GM18519 (cell line): ENCODE data around the gene APIP.
"Not testable (repeated sequence)": the region's sequence is repeated elsewhere in the genome, so short reads cannot be mapped to it uniquely, and the experiment has no call there.

Source experiments
- ATAC-seq: cut with Tn5 transposase; IDR thresholded peaks from one replicate; pipeline ENCODE4 v1.9.1; 2021; ENCODE audit warnings: mild to moderate bottlenecking, moderate library complexity; ENCODE audit not compliant: unreplicated experiment, low FRiP score

Gene APIP

DNA sequence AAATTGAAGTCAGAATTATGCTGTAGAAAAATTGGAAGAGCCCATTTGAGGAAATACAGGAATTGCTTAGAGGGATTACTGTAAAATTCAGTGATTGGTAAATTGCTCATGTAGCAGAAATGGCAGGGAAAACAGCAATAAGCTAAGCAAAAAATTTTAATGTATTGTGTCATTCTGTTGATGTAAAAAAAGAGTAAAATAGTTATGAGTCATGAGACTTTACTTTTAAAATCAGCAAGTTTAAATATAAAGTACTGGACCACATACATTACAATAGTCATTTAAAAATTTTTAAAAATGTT, 10.6 kb upstream of the APIP start:
- ATAC-seq, result no peak

DNA sequence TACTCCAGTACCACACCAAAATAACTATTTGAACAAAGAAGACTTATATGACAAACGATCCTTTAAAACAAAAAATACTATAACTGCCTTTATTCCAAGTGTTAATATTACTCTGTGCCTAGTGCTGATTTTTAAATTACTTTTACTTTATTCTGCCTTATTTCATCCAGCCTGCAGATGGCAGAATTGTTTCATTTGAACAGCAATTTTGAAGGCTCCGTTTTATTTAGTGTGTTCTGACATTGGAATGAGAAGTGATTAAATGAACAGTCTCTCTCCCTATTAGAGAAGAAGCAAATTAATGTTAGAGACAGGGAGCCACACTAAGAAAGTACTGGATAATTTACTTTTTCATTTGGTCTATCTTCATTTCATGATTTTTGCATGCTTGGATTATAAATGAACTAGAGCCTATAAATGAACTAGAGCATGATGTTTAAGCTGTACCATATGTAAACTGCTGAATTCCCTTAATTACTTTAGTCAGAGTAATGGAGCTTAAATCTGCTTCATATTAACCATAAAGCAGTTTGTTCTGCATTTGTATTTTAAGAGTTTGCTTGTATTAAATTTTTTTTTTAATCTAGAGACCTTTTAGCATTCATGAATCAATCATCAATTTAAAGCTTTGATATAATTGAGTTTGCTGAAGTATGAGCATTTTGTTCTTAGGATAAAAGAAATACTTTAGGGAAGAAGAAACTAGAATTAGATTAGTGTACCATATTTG, 10.1 kb upstream of the APIP start:
- ATAC-seq, result no peak

DNA sequence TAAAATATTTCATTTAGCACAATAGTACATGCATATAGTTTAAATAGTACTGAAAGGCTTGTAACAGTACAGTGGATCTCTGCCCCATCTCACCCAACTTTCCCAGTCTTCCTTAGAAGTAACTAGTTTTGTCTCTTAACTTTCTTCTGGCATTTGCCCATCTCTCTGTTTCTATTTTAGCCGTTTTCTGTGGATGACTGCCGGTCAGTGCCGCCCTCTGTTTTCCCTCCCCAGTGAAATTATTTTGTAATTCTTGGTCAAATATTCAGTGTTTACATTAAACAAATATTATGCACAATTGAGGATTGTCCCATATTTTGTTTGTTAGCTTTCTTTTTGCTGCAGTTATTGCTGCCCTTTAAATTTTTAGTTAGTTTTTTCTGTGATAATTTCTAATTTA, 8.5 kb upstream of the APIP start:
- ATAC-seq, result no peak

DNA sequence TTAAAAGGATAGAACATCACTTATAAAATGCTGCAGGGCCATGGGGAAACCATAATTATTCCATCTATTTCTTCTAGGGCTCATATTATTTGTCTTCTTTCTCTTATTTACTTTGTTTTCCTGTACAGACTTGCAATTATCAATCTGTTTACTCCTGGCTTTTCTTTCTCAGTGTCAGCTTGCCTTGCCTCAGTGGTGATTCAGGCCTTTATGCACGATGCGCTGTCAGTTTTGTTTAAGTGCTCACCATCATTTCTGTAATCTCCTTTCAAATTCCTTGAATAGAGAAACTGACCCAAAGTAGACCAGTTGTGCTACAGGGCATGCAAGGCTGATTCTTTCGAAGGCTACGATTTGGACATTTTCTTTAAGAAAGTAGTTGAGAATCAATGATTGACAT, 5.0 kb upstream of the APIP start:
- no peak for ATAC-seq

- no peak for ATAC-seq
Measured at GRCh38 chr11:34916843-34917770, 928 bp upstream of the APIP start.

DNA sequence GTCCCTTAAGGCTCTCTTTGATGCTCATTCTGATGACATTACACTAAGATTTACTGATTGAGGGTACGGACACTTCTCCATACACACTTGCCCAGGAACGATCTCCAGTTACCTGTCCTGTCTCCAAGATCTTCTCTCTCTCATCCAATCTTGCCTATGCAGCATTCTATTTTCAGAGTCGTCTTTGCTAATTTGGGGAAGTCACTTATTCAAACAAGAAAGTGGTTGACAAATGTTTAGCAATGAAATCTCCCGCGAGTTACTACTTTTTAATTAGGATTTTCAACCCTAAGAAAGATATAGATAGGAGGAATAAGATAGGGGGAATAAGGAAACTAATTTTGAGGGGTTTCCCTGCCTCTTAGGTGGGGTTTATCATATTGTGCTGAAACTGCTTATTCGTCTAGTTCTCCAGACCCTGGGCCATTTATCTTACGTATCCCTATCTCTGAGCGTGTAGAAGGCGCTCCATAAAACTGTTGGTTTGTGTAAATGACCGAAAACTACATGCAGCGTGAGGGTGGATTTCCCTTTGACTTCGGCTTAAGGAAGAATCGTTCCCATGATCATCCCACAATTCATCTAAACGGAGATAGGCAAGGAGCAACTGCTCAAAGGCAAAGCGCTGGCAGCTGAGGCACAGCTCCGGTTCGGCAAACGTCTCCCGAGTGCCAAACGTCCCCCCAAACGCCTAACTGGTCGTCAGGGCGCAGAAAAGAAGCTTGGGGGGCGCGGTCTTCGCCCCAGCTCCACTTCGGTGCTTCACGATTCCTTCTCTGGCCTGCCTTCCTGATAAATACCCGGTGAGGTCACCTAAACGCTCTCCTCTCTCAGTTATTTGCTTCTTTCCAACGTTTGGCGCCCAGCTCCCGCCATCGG, 804 bp downstream of the APIP start:
- ATAC-seq, result no peak

DNA sequence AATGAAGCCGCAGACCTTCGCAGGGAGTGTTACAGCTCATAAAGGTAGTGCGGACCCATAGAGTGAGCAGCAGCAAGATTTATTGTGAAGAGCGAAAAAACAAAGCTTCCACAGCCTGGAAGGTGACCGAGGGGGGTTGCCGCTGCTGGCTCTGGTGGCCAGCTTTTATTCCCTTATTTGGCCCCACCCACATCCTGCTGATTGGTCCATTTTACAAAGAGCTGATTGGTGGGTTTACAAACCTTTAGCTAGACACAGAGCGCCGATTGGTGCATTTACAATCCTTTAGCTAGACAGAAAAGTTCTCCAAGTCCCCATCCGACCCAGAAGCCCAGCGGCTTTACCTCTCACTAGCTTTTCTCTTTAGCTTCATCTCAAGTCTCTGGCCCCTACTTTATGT, 2.6 kb downstream of the APIP start:
- not testable (repeated sequence) for ATAC-seq

- ATAC-seq, result no peak
Measured at GRCh38 chr11:34911676-34912075, 4.5 kb downstream of the APIP start.

DNA sequence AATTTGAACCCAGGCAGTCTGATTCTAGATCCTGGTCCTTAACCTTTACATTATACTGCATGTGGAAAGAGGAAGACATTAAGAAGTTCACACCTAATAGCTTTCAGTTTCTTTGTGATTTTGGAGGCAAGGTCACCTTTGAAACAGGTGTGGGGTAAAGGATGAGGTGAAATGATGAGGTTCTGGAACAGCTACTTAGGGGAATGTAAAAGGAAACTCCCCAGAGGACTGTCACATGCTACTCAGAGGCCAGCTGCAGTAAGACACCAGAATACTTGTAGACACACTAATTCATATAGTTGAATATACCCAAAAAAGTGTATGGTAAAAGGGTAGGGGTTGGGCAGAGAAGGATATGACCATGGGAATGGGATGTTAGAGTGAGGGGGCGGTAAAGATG, 5.4 kb downstream of the APIP start:
- ATAC-seq, result no peak

DNA sequence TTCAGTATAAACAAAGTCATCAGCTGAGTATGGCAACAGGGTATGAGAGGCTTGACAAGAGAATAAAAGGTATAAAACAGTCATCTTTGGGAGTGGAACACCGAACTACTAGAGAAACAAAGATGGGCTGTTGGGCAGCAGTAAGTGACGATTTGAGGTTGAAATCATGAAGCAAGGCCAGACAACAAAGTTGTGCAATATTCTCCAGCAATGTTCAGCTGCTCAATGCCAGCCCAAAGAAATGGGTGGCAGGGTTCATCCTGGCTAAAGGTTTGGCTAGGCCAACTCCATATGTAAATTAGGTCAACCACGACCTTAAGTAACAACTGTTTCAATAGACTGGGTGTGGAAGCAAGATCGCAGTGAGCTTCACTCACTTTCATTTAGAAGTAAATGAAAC, 6.2 kb downstream of the APIP start:
- ATAC-seq, result no peak

- no peak for ATAC-seq
Measured at GRCh38 chr11:34909415-34909814, 6.8 kb downstream of the APIP start.

DNA sequence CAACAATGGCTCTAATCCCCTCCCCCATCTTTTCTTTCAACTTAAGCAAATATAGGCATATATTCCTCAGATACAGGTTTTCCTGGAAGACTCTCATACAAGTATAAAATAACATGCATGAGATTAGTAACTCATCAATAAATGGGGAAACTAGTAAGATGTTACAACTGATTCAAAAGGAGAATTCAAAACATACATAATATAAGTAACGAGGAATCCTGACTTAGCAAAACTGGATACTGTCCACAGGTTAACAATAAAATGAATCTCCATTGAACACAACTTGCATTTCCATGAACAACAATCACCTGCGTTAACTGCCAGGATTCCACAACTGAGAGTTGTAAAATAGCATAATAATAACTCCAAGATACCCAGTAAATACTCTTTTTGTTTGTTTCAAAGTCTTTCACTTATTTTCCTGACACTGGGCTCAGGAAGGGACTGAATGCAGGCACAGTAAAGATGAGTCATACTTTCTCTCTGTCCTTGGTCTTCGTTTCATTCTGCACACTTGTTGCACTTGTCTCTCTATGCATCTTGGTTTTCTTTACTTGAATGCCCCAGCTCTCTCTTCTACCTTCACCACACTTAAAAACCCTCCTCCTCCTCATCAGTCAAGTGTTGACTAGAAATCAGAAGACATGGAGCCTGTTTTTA, 8.1 kb downstream of the APIP start:
- no peak for ATAC-seq

- no peak for ATAC-seq
Measured at GRCh38 chr11:34905666-34906065, 10.5 kb downstream of the APIP start.

DNA sequence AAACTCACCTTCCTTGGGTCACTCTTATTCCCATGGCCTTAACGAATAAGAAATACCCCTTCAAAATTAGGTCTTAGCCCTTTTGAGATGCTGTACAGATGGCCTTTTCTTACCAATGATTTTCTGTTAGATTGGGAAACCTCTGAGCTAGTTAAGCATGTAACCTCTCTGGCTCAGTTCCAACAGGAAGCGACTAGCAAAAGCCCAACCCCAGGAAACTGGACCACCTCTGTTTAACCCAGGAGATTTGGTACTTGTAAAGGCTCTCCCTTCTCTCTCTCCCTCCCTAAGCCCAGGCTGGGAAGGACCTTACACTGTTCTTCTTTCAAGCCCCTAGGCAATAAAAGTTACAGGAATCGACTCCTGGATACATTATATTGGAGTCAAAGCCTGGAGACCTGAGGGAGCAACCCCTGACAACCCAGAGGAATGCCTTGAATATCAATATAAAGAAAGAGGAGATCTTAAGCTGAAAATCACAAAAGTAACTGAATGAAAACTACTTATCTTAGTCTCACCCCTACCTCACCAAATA, 11.7 kb downstream of the APIP start:
- ATAC-seq, result no peak

- ATAC-seq, result no peak
Measured at GRCh38 chr11:34899633-34900016, 16.6 kb downstream of the APIP start.

GRCh38 chr11:34898474-34898873, 17.7 kb downstream of the APIP start:
- no peak for ATAC-seq

DNA sequence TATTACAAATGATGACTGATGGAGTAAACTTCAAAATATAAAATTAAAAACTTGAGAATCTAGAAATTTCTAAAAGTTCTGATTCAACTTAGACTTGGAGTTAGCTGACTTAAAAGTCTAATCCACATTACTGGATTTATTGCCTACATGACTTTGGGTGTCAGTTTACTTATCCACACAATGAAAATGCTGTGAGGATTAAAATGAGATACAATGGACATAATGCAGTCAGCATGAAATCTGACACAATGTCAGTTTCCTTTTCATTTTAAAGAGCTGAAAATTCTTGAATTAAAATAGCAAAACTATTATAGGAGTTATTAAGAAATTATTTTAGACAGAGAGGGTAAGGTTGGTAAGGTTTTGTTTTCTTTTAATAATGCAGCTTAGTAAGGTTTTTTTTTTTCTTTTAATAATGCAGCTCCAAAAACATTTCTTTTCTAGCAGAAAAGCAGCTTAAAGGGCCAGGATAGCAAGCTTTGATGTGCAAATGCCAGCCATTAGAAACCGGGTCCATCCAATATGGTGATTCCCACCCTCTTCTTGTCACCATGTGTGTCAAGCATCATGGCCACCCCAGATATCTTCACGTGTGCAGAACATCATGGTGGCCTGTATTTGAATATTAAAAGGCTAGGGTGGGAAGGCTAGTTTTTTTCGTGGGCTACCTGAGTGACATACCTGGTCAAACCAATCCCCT, 18.9 kb downstream of the APIP start:
- ATAC-seq, result no peak

DNA sequence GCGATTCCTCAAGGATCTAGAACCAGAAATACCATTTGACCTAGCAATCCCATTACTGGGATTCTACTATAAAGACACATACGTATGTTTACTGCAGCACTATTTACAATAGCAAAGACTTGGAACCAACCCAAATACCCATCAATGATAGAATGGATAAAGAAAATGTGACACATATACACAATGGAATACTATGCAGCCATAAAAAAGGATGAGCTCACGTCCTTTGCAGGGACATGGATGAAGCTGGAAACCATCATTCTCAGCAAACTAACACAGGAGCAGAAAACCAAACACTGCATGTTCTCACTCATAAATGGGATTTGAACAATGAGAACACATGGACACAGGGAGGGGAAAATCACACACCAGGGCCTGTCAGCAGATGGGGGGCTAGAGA, 20.0 kb downstream of the APIP start:
- not testable (repeated sequence) for ATAC-seq

- no peak for ATAC-seq
Measured at GRCh38 chr11:34893416-34893815, 22.8 kb downstream of the APIP start.

- no peak for ATAC-seq
Measured at GRCh38 chr11:34891611-34892010, 24.6 kb downstream of the APIP start.
